ENCODE data around the gene RNU2-1.

GRCh38 chr17:43210576-43210975 lies 23.2 kb downstream of the RNU2-1 start:
- no peak for TF ChIP-seq ZNF282 (IDR thresholded peaks at IDR 0.05; ENCODE audit: partially characterized antibody)
- TF ChIP-seq GMEB1 (CRISPR knock-in tag; IDR thresholded peaks at IDR 0.05; ENCODE audit: borderline replicate concordance) = no peak
- TF ChIP-seq IRF2 (CRISPR knock-in tag; IDR thresholded peaks at IDR 0.05) = no peak
- TF ChIP-seq NFKB2 (CRISPR knock-in tag; IDR thresholded peaks at IDR 0.05; ENCODE audit: borderline replicate concordance) = no peak
- TF ChIP-seq CTCF (CRISPR knock-in tag; IDR thresholded peaks at IDR 0.05) = no peak
- no peak for TF ChIP-seq TAF15 (IDR thresholded peaks at IDR 0.05; ENCODE audit: low read depth, low read length, poor library complexity, severe bottlenecking)
- no peak for TF ChIP-seq RELA (CRISPR knock-in tag; IDR thresholded peaks at IDR 0.05)
- TF ChIP-seq FOSL1 (CRISPR knock-in tag; IDR thresholded peaks at IDR 0.05; ENCODE audit: borderline replicate concordance) = no peak
- TF ChIP-seq POLR2AphosphoS5 (IDR thresholded peaks at IDR 0.05; ENCODE audit: low read depth, low read length) = no peak
- no peak for TF ChIP-seq RFXANK (CRISPR knock-in tag; IDR thresholded peaks at IDR 0.05)
- no peak for TF ChIP-seq SIN3B (IDR thresholded peaks at IDR 0.05; ENCODE audit: low read length)
- no peak for TF ChIP-seq POLR2A (IDR thresholded peaks at IDR 0.05; ENCODE audit: insufficient read depth in 1 of 2, low read depth in 2 of 2, low read length in 2 of 2)
- no peak for TF ChIP-seq NBN (conservative IDR thresholded peaks at IDR 0.05)
- TF ChIP-seq ZFP62 (CRISPR knock-in tag; IDR thresholded peaks at IDR 0.05) = no peak
